ENCODE results near the gene CLEC4G. TPM values are rescaled to one million over a fixed set of nuclear protein-coding genes. Genes with fewer than 3 reads are reported as not detected.

The CLEC4G gene
- total and polyA plus RNA-seq, 2 experiments from 2014 or later: not detected

GRCh38 chr19:7730286-7731217 is 1.4 kb downstream of the CLEC4G start:
- no peak for TF ChIP-seq CTCF (IDR thresholded peaks at IDR 0.05; ENCODE audit: low read depth, low read length)
- no peaks in the 10 kb centered on the region for H3K9me3 ChIP-seq (ENCODE audit: low read depth)
- DNase-seq (ENCODE audit: low read depth in 1 of 2, low spot score in 1 of 2): no peak
- H3K4me3 ChIP-seq: no peak overlapping the region
- H3K4me1 ChIP-seq (ENCODE audit: low read depth): no peaks in the 10 kb centered on the region
- peaks cover 88% of the 10 kb centered on the region for H3K27me3 ChIP-seq
- H3K27ac ChIP-seq: no peak overlapping the region
- H3K36me3 ChIP-seq: no peaks in the 10 kb centered on the region

GRCh38 chr19:7729831-7730285 is 2.1 kb downstream of the CLEC4G start:
- no peak for TF ChIP-seq CTCF (IDR thresholded peaks at IDR 0.05; ENCODE audit: low read depth, low read length)
- H3K4me1 ChIP-seq (ENCODE audit: low read depth): no peaks in the 10 kb centered on the region
- peaks cover 88% of the 10 kb centered on the region for H3K27me3 ChIP-seq
- H3K36me3 ChIP-seq: no peaks in the 10 kb centered on the region
- no peak overlapping the region for H3K4me3 ChIP-seq
- no peak for DNase-seq (ENCODE audit: low read depth in 1 of 2, low spot score in 1 of 2)
- H3K27ac ChIP-seq: no peak overlapping the region
- H3K9me3 ChIP-seq (ENCODE audit: low read depth): no peaks in the 10 kb centered on the region

GRCh38 chr19:7729211-7729610 is 2.7 kb downstream of the CLEC4G start:
- no peak overlapping the region for H3K4me3 ChIP-seq

GRCh38 chr19:7725791-7726190 is 6.1 kb downstream of the CLEC4G start:
- Histone ChIP-seq H3K4me1 (ENCODE audit: low read depth) (no peaks in the 10 kb centered on the region), H3K4me3 (no peak overlapping the region), H3K27ac (no peak overlapping the region), H3K36me3 (no peaks in the 10 kb centered on the region), H3K27me3 (peaks cover 52% of the 10 kb centered on the region), H3K9me3 (ENCODE audit: low read depth) (no peaks in the 10 kb centered on the region)
- DNase-seq (ENCODE audit: low read depth in 1 of 2, low spot score in 1 of 2): no peak
- no peak for TF ChIP-seq CTCF (IDR thresholded peaks at IDR 0.05; ENCODE audit: low read depth, low read length)

More at GRCh38 chr19:7729211-7729610, 2.7 kb downstream of the CLEC4G start:
- no peak for TF ChIP-seq CTCF (IDR thresholded peaks at IDR 0.05; ENCODE audit: low read depth, low read length)
- H3K27ac ChIP-seq: no peak overlapping the region
- no peaks in the 10 kb centered on the region for H3K4me1 ChIP-seq (ENCODE audit: low read depth)
- no peak for DNase-seq (ENCODE audit: low read depth in 1 of 2, low spot score in 1 of 2)
- H3K36me3 ChIP-seq: no peaks in the 10 kb centered on the region
- no peaks in the 10 kb centered on the region for H3K9me3 ChIP-seq (ENCODE audit: low read depth)
- peaks cover 82% of the 10 kb centered on the region for H3K27me3 ChIP-seq

GRCh38 chr19:7722231-7722651 is 9.7 kb downstream of the CLEC4G start:
- H3K9me3 ChIP-seq (ENCODE audit: low read depth): no peaks in the 10 kb centered on the region
- no peak overlapping the region for H3K27ac ChIP-seq
- H3K4me1 ChIP-seq (ENCODE audit: low read depth): no peaks in the 10 kb centered on the region
- H3K27me3 ChIP-seq: peaks cover 19% of the 10 kb centered on the region
- DNase-seq (ENCODE audit: low read depth in 1 of 2, low spot score in 1 of 2): no peak
- H3K36me3 ChIP-seq: no peaks in the 10 kb centered on the region
- H3K4me3 ChIP-seq: no peak overlapping the region
- no peak for TF ChIP-seq CTCF (IDR thresholded peaks at IDR 0.05; ENCODE audit: low read depth, low read length)

All from cardiac muscle cell (in vitro differentiated cells and primary cell).